ENCODE measurements around the gene NOC4L. TPM values are rescaled to one million over a fixed set of nuclear protein-coding genes. Genes with fewer than 3 reads are reported as not detected.

The NOC4L gene
- total RNA-seq, 1 experiment from 2014 or later = 36.5 TPM

GRCh38 chr12:132111654-132112304 is 32.5 kb upstream of the NOC4L start:
- Mint-ChIP-seq H3K27me3 (ENCODE audit: low read depth) (no peaks in the 10 kb centered on the region), H3K27ac (no peak overlapping the region), H3K4me3 (no peak overlapping the region; a peak in 1 of 5 replicates), H3K4me1 (peaks cover 0 to 12% of the 10 kb centered on the region in 2 experiments; a peak in 3 of 4 replicates), H3K9me3 (no peaks in the 10 kb centered on the region), H3K36me3 (ENCODE audit: insufficient read depth in 1 of 3, low read depth in 3 of 3) (peaks cover 31 to 58% (median 44%) of the 10 kb centered on the region in 3 experiments; a peak in 6 of 7 replicates)
- TF ChIP-seq, protein P1, sequence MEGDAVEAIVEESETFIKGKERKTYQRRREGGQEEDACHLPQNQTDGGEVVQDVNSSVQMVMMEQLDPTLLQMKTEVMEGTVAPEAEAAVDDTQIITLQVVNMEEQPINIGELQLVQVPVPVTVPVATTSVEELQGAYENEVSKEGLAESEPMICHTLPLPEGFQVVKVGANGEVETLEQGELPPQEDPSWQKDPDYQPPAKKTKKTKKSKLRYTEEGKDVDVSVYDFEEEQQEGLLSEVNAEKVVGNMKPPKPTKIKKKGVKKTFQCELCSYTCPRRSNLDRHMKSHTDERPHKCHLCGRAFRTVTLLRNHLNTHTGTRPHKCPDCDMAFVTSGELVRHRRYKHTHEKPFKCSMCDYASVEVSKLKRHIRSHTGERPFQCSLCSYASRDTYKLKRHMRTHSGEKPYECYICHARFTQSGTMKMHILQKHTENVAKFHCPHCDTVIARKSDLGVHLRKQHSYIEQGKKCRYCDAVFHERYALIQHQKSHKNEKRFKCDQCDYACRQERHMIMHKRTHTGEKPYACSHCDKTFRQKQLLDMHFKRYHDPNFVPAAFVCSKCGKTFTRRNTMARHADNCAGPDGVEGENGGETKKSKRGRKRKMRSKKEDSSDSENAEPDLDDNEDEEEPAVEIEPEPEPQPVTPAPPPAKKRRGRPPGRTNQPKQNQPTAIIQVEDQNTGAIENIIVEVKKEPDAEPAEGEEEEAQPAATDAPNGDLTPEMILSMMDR (conservative IDR thresholded peaks at IDR 0.05) = no peak
- H3K56ac ChIP-seq (ENCODE audit: insufficient read length, low read depth, low read length) = no peak overlapping the region
- no peaks in the 10 kb centered on the region for H3K79me2 ChIP-seq (ENCODE audit: insufficient read depth, low read length)
- no peak overlapping the region for H2AFZ ChIP-seq (ENCODE audit: low read length)
- H3K27ac ChIP-seq (ENCODE audit: insufficient read length, low read depth, low read length) = no peak overlapping the region
- H3K14ac ChIP-seq (ENCODE audit: insufficient read depth, low read length) = no peak overlapping the region; the same call in 1 of the 2 replicates
- H3K79me1 ChIP-seq (ENCODE audit: insufficient read depth, low read depth, low read length, poor library complexity, severe bottlenecking) = no peaks in the 10 kb centered on the region
- no peak overlapping the region for H3T11ph ChIP-seq (ENCODE audit: low read length)
- H2BK12ac ChIP-seq (ENCODE audit: insufficient read length, low read depth, low read length) = no peak overlapping the region
- H4K91ac ChIP-seq (ENCODE audit: insufficient read length, low read depth, low read length) = no peak overlapping the region
- no peaks in the 10 kb centered on the region for H4K20me1 ChIP-seq (ENCODE audit: control insufficient read depth, insufficient read depth, insufficient read length)
- H4K8ac ChIP-seq (replicated peaks; ENCODE audit: insufficient read length, low read depth, low read length) = no peak overlapping the region
- no peaks in the 10 kb centered on the region for H3K4me1 ChIP-seq (ENCODE audit: insufficient read depth, low read length)
- no peaks in the 10 kb centered on the region for H3K9me3 ChIP-seq (ENCODE audit: control insufficient read depth, low read depth, low read length)
- no peak overlapping the region for H3K9ac ChIP-seq (ENCODE audit: extremely low read depth, insufficient read length, low read length)
- no peak overlapping the region for H3K23ac ChIP-seq (ENCODE audit: insufficient read length, low read depth, low read length)
- no peaks in the 10 kb centered on the region for H3K23me2 ChIP-seq (ENCODE audit: insufficient read length, low read depth, low read length, poor library complexity, severe bottlenecking)
- no peak for DNase-seq
- H2BK120ac ChIP-seq (ENCODE audit: low read depth, low read length, poor library complexity, severe bottlenecking) = no peak overlapping the region
- H2BK20ac ChIP-seq (ENCODE audit: low read depth, low read length, poor library complexity, severe bottlenecking) = no peak overlapping the region
- no peak overlapping the region for H2BK15ac ChIP-seq (ENCODE audit: low read depth, low read length)
- WGBS (ENCODE audit: extremely low coverage, insufficient read length, low lambda C conversion rate) = no CpG with 5 or more reads among the region's 19 CpGs
- no peak overlapping the region for H2AK5ac ChIP-seq (ENCODE audit: insufficient read length, low read length)
- no peak overlapping the region for H2BK5ac ChIP-seq (ENCODE audit: insufficient read length, low read length)
- H4K5ac ChIP-seq (ENCODE audit: insufficient read length, low read depth, low read length) = peak overlapping the region; percentile 55
- no peaks in the 10 kb centered on the region for H3K27me3 ChIP-seq (ENCODE audit: insufficient read depth, low read length)
- H3K4ac ChIP-seq (ENCODE audit: low read depth, low read length) = no peak overlapping the region
- H3K4me2 ChIP-seq (ENCODE audit: insufficient read depth, insufficient read length, low read length) = no peak overlapping the region
- H3K18ac ChIP-seq (ENCODE audit: insufficient read length, low read depth, low read length) = no peak overlapping the region
